Endodermal cell (in vitro differentiated cells): Measurements from ENCODE around the gene ARHGAP10. TPM values are rescaled to one million over a fixed set of nuclear protein-coding genes. Genes with fewer than 3 reads are reported as not detected.

Experiments
- DNase-seq: peaks from one replicate; pipeline ENCODE4 v3.0.0-alpha.2; 2017
- H3K27ac ChIP-seq: 2 replicates; pipeline ENCODE4 v1.5.1; 2013; ENCODE audit warnings: mild to moderate bottlenecking, low read depth, low read length, moderate library complexity
- H3K27me3 ChIP-seq: 2 replicates; pipeline ENCODE4 v1.6.1; 2013; ENCODE audit warnings: mild to moderate bottlenecking, low read length, moderate library complexity; ENCODE audit not compliant: insufficient read depth, control insufficient read depth, poor library complexity, severe bottlenecking
- H3K36me3 ChIP-seq: 2 replicates; pipeline ENCODE4 v1.7.0; 2013; ENCODE audit warnings: mild to moderate bottlenecking, low read length, moderate library complexity; ENCODE audit not compliant: control insufficient read depth, insufficient read depth
- H3K4me1 ChIP-seq: one replicate; pipeline ENCODE4 v1.7.0; 2013; ENCODE audit warnings: low read length; ENCODE audit not compliant: control insufficient read depth, insufficient read depth
- H3K4me3 ChIP-seq: 2 replicates; pipeline ENCODE4 v1.5.1; 2013; ENCODE audit warnings: mild to moderate bottlenecking, low read length, moderate library complexity
- H3K9ac ChIP-seq: 2 replicates; pipeline ENCODE4 v1.6.1; 2013; ENCODE audit warnings: mild to moderate bottlenecking, low read length, moderate library complexity; ENCODE audit not compliant: poor library complexity, severe bottlenecking; ENCODE audit errors: extremely low read depth
- H3K9me3 ChIP-seq: 2 replicates; pipeline ENCODE4 v1.6.1; 2013; ENCODE audit warnings: mild to moderate bottlenecking, low read length, moderate library complexity; ENCODE audit not compliant: control insufficient read depth
- H3K27ac Mint-ChIP-seq: 2 replicates; pipeline ENCODE4 v1.8.0; 2020; ENCODE audit warnings: mixed read lengths
- H3K27me3 Mint-ChIP-seq: 2 replicates; pipeline ENCODE4 v1.8.0; 2021; ENCODE audit warnings: mild to moderate bottlenecking, mixed read lengths; ENCODE audit not compliant: insufficient read depth
- H3K36me3 Mint-ChIP-seq: 2 replicates; pipeline ENCODE4 v1.8.0; 2020; ENCODE audit warnings: low read depth, mixed read lengths
- H3K4me1 Mint-ChIP-seq: 2 replicates; pipeline ENCODE4 v1.8.0; 2020; ENCODE audit warnings: mixed read lengths
- H3K4me3 Mint-ChIP-seq: 2 replicates; pipeline ENCODE4 v1.8.0; 2020; ENCODE audit warnings: mild to moderate bottlenecking, moderate library complexity, mixed read lengths
- H3K9me3 Mint-ChIP-seq: 2 replicates; pipeline ENCODE4 v1.8.0; 2020; ENCODE audit warnings: mild to moderate bottlenecking, mixed read lengths
- CTCF ChIP-seq: fragments of 200-600 bp; sonication (generic); conservative IDR thresholded peaks from 2 replicates; pipeline ENCODE4 v1.5.0; 2021; ENCODE audit warnings: antibody characterized with exemption, mild to moderate bottlenecking
- WGBS, 2 experiments: methylation state at CpG; one replicate each; pipeline versions ENCODE4 v1.1.5 to v1.1.7; 2013; ENCODE audit warnings: missing lambda C conversion rate in 2 of 2, mixed read lengths in 1 of 2; ENCODE audit not compliant: insufficient coverage in 1 of 2, insufficient read length in 1 of 2; 5-methylcytosine and 5-hydroxymethylcytosine counted together
- total RNA-seq, 2 donors: library from RNA; stranded (reverse); fragmentation: NEBNext Ultra II Directional in 1 of 2; extraction: Animal tissue kit (Norgen Biotek cat#: 25700) in 1 of 2; gene quantifications; 2 replicates in 1 of 2; 3 replicates in 1 of 2; pipeline ENCODE4 v1.2.1, GENCODE V29; 2021

ARHGAP10 gene
- total RNA-seq, 2 donors from 2014 or later = 9.1 to 11.8 TPM

- H3K9me3 Mint-ChIP-seq = no peaks in the 10 kb centered on the region
- no peak for TF ChIP-seq CTCF
- no peaks in the 10 kb centered on the region for H3K27me3 ChIP-seq
- no peak overlapping the region for H3K4me3 ChIP-seq
- H3K36me3 Mint-ChIP-seq = no peaks in the 10 kb centered on the region
- H3K9ac ChIP-seq = no peak overlapping the region
- H3K27me3 Mint-ChIP-seq = no peaks in the 10 kb centered on the region
- no peak for DNase-seq
- H3K9me3 ChIP-seq = no peaks in the 10 kb centered on the region
- 94 to 100% methylated on average over 2 to 4 of the region's 5 CpGs for WGBS, 2 experiments
- no peaks in the 10 kb centered on the region for H3K4me1 ChIP-seq
- H3K4me1 Mint-ChIP-seq = peaks cover 7% of the 10 kb centered on the region
- H3K4me3 Mint-ChIP-seq = no peak overlapping the region
- no peaks in the 10 kb centered on the region for H3K36me3 ChIP-seq
- no peak overlapping the region for H3K27ac Mint-ChIP-seq
- no peak overlapping the region for H3K27ac ChIP-seq
Measured at GRCh38 chr4:148095346-148095923, 363.5 kb downstream of the ARHGAP10 start.

- Mint-ChIP-seq H3K27me3 (peaks cover 3% of the 10 kb centered on the region), H3K36me3 (no peaks in the 10 kb centered on the region), H3K4me1 (peaks cover 7% of the 10 kb centered on the region), H3K4me3 (no peak overlapping the region), H3K9me3 (no peaks in the 10 kb centered on the region), H3K27ac (no peak overlapping the region)
- no peaks in the 10 kb centered on the region for H3K9me3 ChIP-seq
- H3K9ac ChIP-seq = no peak overlapping the region
- TF ChIP-seq CTCF = no peak
- H3K4me1 ChIP-seq = no peaks in the 10 kb centered on the region
- H3K27ac ChIP-seq = no peak overlapping the region
- H3K36me3 ChIP-seq = no peaks in the 10 kb centered on the region
- no peak for DNase-seq
- no peak overlapping the region for H3K4me3 ChIP-seq
- H3K27me3 ChIP-seq = no peaks in the 10 kb centered on the region
- 71 to 78% methylated on average over 1 to 5 of the region's 5 CpGs for WGBS, 2 experiments
Measured at GRCh38 chr4:148097801-148098200, 365.9 kb downstream of the ARHGAP10 start.

- Histone ChIP-seq H3K9ac (no peak overlapping the region), H3K27ac (no peak overlapping the region), H3K9me3 (no peaks in the 10 kb centered on the region), H3K36me3 (no peaks in the 10 kb centered on the region), H3K4me1 (peaks cover 3% of the 10 kb centered on the region), H3K27me3 (no peaks in the 10 kb centered on the region), H3K4me3 (no peak overlapping the region)
- Mint-ChIP-seq H3K27ac (no peak overlapping the region), H3K4me3 (no peak overlapping the region), H3K36me3 (peaks cover 2% of the 10 kb centered on the region), H3K27me3 (peaks cover 7% of the 10 kb centered on the region), H3K4me1 (peaks cover 14% of the 10 kb centered on the region), H3K9me3 (peaks cover 12% of the 10 kb centered on the region)
- WGBS, 2 experiments = 96 to 100% methylated on average over 3 of the region's 3 CpGs
- no peak for TF ChIP-seq CTCF
- no peak for DNase-seq
Measured at GRCh38 chr4:148101235-148101634, 369.3 kb downstream of the ARHGAP10 start.
